SK-N-SH (cell line): Measurements from ENCODE around the gene SAMD14.

ENCODE experiments used
- FOXM1 ChIP-seq: IDR thresholded peaks from 2 replicates; pipeline ENCODE4 v1.4.0; 2012; ENCODE audit warnings: low read depth, mild to moderate bottlenecking
- JUND ChIP-seq: IDR thresholded peaks from 2 replicates; pipeline ENCODE4 v1.4.0; 2012
- NRF1 ChIP-seq: IDR thresholded peaks from 2 replicates; pipeline ENCODE4 v1.6.1; 2012; ENCODE audit warnings: low read depth, mild to moderate bottlenecking, low read length
- RAD21 ChIP-seq: IDR thresholded peaks from 2 replicates; pipeline ENCODE4 v1.6.1; 2012; ENCODE audit warnings: mild to moderate bottlenecking, low read length
- RFX5 ChIP-seq: IDR thresholded peaks from 2 replicates; pipeline ENCODE4 v1.6.1; 2012; ENCODE audit warnings: mild to moderate bottlenecking, improper control_type of control experiment, low read length
- TCF12 ChIP-seq: IDR thresholded peaks from 2 replicates; pipeline ENCODE4 v1.4.0; 2012
- TF ChIP-seq, protein P1 (sequence below): fragments of 200-600 bp; sonication (generic); IDR thresholded peaks from 2 replicates; pipeline ENCODE4 v1.6.1; 2017; ENCODE audit warnings: antibody characterized with exemption, mild to moderate bottlenecking, moderate library complexity
- TF ChIP-seq, protein P2 (sequence below): IDR thresholded peaks from 2 replicates; pipeline ENCODE4 v1.4.0; 2012; ENCODE audit warnings: low read depth, borderline replicate concordance
- TF ChIP-seq, protein P3 (sequence below): fragments of 150-350 bp; IDR thresholded peaks from 2 replicates; pipeline ENCODE4 v1.6.1; 2017; ENCODE audit warnings: antibody characterized with exemption, low read length, low read depth, borderline replicate concordance

DNA sequence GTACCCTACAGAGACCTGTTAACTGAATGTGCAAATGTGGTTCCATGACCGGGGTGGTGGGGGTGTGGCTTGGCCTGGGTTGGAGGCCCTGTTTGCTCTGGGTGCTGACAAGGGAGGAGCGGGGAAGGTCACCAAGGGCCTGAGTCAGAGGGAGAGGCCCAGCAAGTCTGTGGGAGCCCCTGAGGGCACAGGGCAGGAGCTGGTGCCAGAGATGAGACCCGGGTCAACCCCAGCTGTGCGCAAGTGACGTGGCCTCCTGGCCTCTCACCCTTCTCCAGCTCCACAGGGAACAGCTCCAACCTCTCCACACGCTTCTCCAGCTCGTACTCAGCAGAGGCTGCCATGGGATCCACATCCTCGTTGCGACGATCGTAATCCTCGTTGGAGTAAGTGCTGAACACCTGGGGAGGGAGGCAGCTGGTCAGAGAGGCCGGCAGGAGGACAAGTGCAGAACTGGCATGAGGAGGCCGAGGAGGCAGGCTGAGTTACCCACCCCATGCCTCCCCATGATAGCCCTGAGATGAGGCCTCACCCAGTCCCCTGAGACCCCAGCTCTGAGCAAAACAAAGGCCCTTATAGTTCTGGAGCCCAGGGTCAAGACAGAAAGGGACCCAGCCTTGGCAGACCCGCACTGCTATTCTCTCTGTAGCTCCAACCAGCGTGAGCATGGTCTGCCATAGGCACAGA lies 15.0 kb upstream of the SAMD14 start:
- TF ChIP-seq, protein P1, sequence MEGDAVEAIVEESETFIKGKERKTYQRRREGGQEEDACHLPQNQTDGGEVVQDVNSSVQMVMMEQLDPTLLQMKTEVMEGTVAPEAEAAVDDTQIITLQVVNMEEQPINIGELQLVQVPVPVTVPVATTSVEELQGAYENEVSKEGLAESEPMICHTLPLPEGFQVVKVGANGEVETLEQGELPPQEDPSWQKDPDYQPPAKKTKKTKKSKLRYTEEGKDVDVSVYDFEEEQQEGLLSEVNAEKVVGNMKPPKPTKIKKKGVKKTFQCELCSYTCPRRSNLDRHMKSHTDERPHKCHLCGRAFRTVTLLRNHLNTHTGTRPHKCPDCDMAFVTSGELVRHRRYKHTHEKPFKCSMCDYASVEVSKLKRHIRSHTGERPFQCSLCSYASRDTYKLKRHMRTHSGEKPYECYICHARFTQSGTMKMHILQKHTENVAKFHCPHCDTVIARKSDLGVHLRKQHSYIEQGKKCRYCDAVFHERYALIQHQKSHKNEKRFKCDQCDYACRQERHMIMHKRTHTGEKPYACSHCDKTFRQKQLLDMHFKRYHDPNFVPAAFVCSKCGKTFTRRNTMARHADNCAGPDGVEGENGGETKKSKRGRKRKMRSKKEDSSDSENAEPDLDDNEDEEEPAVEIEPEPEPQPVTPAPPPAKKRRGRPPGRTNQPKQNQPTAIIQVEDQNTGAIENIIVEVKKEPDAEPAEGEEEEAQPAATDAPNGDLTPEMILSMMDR: no peak
- TF ChIP-seq NRF1 (no peak), TCF12 (no peak), JUND (no peak), RFX5 (no peak), RAD21 (no peak), FOXM1 (no peak)
- TF ChIP-seq, protein P2, sequence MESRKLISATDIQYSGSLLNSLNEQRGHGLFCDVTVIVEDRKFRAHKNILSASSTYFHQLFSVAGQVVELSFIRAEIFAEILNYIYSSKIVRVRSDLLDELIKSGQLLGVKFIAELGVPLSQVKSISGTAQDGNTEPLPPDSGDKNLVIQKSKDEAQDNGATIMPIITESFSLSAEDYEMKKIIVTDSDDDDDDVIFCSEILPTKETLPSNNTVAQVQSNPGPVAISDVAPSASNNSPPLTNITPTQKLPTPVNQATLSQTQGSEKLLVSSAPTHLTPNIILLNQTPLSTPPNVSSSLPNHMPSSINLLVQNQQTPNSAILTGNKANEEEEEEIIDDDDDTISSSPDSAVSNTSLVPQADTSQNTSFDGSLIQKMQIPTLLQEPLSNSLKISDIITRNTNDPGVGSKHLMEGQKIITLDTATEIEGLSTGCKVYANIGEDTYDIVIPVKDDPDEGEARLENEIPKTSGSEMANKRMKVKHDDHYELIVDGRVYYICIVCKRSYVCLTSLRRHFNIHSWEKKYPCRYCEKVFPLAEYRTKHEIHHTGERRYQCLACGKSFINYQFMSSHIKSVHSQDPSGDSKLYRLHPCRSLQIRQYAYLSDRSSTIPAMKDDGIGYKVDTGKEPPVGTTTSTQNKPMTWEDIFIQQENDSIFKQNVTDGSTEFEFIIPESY: no peak
- TF ChIP-seq, protein P3, sequence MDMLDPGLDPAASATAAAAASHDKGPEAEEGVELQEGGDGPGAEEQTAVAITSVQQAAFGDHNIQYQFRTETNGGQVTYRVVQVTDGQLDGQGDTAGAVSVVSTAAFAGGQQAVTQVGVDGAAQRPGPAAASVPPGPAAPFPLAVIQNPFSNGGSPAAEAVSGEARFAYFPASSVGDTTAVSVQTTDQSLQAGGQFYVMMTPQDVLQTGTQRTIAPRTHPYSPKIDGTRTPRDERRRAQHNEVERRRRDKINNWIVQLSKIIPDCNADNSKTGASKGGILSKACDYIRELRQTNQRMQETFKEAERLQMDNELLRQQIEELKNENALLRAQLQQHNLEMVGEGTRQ: no peak
